ENCODE data around the gene PRSS50.
A peak's percentile ranks its signal among the peaks of the same experiment; 100 is the strongest.

Gene PRSS50

DNA sequence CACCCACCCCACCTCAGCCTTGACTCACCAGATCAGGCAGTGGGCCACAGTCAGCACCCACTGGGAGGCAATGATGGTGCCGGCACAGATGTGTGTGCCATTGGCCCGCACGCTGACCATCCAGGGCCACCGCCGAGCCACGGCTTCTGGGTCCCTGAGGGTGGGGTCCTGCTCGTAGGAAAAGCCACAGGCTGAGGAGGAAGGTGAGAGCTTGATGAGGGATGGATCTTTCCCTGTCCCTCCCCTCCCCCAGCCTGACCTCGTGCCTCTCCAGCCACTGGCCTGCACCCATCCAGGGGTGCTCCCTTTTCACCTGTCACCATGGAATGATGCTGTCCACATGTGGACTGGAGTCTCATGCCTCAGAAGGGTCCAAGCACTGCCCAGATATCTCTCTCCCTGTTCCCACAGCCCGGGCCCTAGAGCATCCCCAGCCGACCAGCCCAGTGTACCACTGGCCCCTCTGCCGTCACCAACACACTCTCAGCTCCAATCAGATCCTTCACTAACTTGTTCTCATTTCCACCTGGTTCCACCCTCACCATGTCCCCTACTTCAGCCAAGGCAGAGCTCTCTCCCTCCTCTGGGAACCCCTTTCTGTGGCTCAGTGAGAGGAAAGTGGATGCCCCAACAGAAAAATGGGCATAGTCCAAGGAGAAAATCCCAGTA is 2.0 kb downstream of the PRSS50 start:
- H3K4me3 Mint-ChIP-seq = no peak overlapping the region
- peaks cover 22% of the 10 kb centered on the region for H3K27me3 Mint-ChIP-seq
- H3K27ac Mint-ChIP-seq = no peak overlapping the region
- peaks cover 9% of the 10 kb centered on the region for H3K4me1 Mint-ChIP-seq (ENCODE audit: low read depth)
- DNase-seq = no peak
- no peaks in the 10 kb centered on the region for H3K9me3 Mint-ChIP-seq
- H3K36me3 Mint-ChIP-seq (ENCODE audit: low read depth) = no peaks in the 10 kb centered on the region

DNA sequence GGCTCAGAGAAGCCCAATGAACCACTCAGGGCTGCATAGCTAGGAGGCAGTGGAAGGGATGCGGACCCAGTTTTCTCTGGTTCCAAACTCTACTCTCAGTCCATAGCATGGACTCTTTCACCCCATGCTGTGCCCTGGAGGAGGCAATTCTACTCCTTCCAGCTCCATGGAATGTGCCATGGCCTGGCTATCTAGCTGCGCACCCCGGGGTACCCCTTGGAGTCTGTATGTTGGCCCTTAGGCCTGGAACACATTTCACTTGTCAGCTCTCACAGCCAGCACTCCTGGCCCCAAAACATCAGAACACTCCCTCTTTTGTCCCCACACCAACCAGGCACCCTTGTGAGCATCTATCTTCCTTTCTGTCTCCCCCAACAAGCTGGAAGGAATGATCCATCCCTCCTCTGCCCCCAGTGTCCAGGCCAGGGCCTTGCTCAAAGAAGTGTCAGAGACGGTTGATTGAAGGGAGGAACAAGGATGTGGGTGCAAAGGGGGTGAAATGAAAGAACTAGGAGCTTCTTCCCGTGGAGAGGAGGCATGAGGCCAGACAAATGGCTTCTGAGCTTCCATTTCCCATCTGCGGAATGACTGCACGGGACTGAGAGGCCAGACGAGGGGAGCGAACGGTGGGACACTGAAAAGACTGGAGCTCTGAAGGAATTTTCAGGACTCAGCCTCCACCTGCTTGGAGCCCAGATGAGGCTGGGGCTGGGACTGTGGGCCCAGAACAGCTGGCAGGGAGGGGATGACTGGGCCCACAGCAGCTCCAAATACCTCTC is 2.8 kb downstream of the PRSS50 start:
- peaks cover 9% of the 10 kb centered on the region for H3K4me1 Mint-ChIP-seq (ENCODE audit: low read depth)
- H3K27me3 Mint-ChIP-seq = peaks cover 19% of the 10 kb centered on the region
- H3K4me3 Mint-ChIP-seq = no peak overlapping the region
- H3K9me3 Mint-ChIP-seq = no peaks in the 10 kb centered on the region
- DNase-seq = no peak
- no peaks in the 10 kb centered on the region for H3K36me3 Mint-ChIP-seq (ENCODE audit: low read depth)
- no peak overlapping the region for H3K27ac Mint-ChIP-seq

DNA sequence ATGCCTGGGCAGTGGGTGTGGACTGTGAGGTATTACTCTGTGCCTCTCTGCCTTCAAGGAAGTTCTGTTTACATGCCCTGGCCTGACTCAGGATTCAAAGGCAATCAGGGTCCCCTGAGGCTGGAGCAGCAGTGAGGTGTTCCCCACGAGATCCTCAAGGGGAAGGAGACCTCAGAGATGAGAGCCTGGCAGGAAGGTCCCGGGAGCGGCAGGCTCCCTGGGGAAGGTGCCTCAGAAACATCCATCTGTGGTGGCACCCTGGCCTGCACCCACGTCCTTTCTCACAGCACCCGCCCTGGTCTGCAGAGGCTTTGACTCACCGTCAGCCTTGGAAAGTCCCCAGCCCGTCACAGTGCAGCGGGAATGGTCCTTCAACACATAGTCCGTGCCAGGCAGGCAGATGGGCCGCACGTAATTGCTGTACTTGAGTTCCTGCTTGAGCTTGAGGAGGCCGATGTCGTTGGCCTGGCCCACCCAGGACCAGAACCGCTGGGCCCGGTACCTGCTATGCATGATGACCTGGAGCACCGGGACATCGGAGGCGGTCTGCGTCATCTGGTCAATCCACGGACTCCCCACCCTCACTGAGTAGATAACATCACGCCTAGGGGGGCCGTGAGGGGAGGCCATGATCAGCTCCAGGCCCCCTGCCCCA is 3.6 kb downstream of the PRSS50 start:
- H3K27ac Mint-ChIP-seq = peak overlapping the region; percentile 44
- H3K27me3 Mint-ChIP-seq = peaks cover 14% of the 10 kb centered on the region
- H3K36me3 Mint-ChIP-seq (ENCODE audit: low read depth) = no peaks in the 10 kb centered on the region
- H3K4me1 Mint-ChIP-seq (ENCODE audit: low read depth) = peaks cover 9% of the 10 kb centered on the region
- peak; percentile 64 for DNase-seq
- no peaks in the 10 kb centered on the region for H3K9me3 Mint-ChIP-seq
- H3K4me3 Mint-ChIP-seq = no peak overlapping the region

DNA sequence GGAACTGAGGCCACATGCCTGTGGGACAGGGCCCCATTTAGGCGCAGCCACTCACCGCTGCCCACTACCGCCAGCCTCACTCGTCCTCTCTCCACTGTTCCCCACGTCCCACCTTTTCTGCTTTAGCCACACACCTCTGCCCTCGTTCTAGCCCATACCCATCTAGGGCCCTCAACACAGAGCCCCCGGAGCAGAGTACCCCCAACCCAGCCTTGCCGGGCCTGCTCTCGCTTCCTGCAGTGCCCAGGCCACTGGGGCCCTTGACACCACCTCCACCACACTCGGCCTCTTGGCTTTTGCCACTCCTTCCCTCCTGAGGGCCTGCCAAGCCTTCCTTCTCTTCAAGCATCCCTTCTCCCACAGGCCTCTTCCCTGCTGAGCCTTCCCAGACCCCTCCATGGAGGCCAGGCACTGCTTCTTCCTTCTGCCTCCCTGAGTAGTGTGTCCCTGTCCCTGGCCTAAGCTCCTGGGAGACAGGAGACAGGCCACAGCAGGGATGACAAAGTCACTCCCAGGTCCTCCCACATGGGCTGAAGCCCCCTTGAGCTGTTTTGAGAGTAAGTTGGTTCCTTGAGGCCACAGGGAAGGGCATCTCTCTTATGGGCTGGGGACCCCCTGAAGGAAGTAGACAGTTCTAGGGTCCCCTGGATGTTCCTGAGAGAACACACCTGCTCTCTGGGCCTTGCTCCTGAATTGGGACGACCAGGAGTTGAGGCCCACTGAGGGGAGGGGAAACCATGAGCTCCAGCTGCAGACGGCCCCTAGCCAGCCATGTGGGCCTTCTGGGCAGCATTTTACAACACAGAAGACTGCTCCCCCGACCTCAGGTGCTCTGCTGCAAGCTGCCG is 4.4 kb downstream of the PRSS50 start:
- no peak overlapping the region for H3K27ac Mint-ChIP-seq
- no peaks in the 10 kb centered on the region for H3K9me3 Mint-ChIP-seq

DNA sequence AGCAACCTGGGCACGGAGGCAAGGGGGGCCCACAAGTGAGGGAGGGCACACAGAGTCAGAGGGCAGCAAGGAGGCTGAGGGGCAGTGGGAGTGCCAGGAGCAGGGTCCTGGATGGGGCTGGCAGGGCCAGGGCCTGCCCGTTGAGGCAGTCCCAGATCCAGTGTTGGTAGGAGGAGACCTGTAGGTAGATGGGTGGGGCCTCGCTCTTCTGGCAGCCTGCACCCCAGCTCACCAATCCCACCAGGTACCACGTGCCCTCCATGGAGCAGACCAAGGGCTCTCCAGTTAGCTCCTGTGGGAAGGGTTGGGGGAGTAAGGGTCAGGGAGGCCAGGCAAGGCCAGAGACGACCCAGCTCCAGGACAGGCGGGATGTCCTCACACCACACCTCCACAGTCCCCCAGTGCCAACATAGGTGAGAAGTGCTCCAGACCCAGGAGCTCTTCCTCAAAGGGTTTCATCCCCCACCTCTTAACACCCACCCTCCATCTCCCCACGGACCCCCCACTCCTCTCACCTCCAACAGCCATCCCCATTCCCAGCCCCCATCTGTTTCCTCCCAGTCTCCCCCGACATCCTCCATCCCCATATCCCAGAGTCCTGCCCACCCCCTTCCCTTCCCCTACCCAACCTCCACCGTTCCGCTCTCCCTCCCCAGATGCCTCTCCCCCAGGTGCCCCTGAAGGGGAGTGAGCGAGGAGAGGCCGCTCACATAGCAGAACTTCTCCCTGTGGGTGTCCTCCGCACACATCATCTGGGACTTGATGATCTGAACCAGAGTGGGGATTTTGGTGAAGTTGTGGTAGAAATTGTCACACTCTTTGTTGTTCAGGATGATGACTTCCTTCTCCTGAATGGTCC is 5.2 kb downstream of the PRSS50 start:
- peak; percentile 19 for DNase-seq
- no peaks in the 10 kb centered on the region for H3K36me3 Mint-ChIP-seq (ENCODE audit: low read depth)
- H3K27ac Mint-ChIP-seq = no peak overlapping the region

More for the DNA sequence above, 4.4 kb downstream of the PRSS50 start:
- peaks cover 9% of the 10 kb centered on the region for H3K4me1 Mint-ChIP-seq (ENCODE audit: low read depth)
- H3K4me3 Mint-ChIP-seq = no peak overlapping the region
- no peaks in the 10 kb centered on the region for H3K36me3 Mint-ChIP-seq (ENCODE audit: low read depth)
- H3K27me3 Mint-ChIP-seq = peaks cover 7% of the 10 kb centered on the region
- peak; percentile 27 for DNase-seq

DNA sequence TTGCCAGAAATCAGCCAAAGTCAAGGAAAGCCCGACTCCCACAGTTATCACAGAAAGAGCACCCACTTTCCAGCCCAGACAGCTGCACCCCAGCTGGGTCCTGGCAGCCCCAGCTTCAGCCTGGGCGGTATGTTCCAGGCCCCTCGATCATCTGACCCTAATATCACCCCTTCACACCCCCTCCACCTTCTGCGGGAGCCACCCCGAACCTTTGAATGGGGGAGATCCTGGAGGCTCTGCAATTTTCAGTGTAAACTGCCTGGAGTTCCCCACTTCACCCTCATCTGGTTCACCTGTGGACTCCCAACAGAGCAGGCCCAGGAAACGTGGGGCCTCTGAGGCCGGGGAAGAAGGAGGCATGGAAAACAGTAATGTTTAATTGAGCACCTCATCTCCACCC is 5.9 kb downstream of the PRSS50 start:
- peak; percentile 24 for DNase-seq
- Mint-ChIP-seq H3K36me3 (ENCODE audit: low read depth) (no peaks in the 10 kb centered on the region), H3K27ac (no peak overlapping the region), H3K27me3 (peaks cover 2% of the 10 kb centered on the region), H3K4me3 (no peak overlapping the region), H3K4me1 (ENCODE audit: low read depth) (peaks cover 6% of the 10 kb centered on the region), H3K9me3 (no peaks in the 10 kb centered on the region)

More for the DNA sequence above, 5.2 kb downstream of the PRSS50 start:
- Mint-ChIP-seq H3K27me3 (peaks cover 2% of the 10 kb centered on the region), H3K4me1 (ENCODE audit: low read depth) (peaks cover 6% of the 10 kb centered on the region), H3K9me3 (no peaks in the 10 kb centered on the region), H3K4me3 (no peak overlapping the region)

DNA sequence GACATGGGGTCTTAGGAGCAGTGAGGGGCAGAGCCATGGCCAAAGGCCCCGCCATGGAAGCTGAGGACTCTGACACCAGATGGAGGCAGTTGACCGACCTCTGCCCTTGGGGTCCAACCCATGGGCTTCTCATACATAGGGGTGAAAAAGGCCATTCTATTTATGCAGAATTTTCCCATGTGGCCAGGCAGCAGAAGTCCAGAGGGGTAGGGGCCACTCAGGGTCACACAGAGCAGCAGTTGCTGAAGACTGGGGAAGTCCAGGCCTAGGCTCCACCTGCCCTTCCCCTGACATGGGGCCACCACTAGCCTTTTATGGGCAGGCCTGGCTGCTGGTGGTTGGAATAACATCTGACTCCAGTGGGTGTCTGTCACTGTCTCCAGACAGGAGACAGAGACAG is 6.4 kb downstream of the PRSS50 start:
- H3K9me3 Mint-ChIP-seq = no peaks in the 10 kb centered on the region
- peaks cover 2% of the 10 kb centered on the region for H3K27me3 Mint-ChIP-seq
- H3K27ac Mint-ChIP-seq = no peak overlapping the region

DNA sequence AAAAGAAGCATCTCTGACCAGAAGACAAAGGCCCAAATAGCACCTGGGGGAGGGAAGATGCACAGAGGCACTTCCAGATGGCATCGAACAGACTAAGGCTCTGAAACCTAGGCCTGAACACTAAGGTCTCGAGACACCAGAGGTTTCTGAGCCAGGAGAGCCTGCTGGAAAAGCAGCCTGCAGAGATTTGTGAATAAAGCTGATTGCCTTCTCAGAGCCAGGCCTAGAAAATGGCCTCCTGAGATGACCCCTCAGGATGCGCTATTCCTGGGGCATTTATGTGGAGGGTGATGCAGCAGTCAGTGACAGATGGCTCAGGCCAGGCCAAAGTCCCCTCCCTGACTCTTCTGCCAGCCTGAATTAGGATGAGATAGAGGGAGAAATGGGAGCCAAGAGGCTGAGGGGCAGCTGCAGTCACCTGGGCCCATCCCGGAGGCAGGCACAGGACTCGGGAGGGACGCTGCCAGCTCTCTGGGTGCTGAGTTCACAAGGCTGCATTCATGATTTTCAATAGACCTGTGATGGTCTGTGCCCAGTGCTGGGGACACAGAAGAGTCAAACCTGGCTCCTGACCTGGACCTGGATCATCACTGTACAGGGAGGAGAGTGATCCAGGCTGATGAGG is 6.9 kb downstream of the PRSS50 start:
- Mint-ChIP-seq H3K4me1 (ENCODE audit: low read depth) (peaks cover 6% of the 10 kb centered on the region), H3K36me3 (ENCODE audit: low read depth) (no peaks in the 10 kb centered on the region), H3K9me3 (no peaks in the 10 kb centered on the region), H3K27ac (no peak overlapping the region), H3K27me3 (peaks cover 2% of the 10 kb centered on the region), H3K4me3 (no peak overlapping the region)
- peak; percentile 22 for DNase-seq

More for the DNA sequence above, 6.4 kb downstream of the PRSS50 start:
- Mint-ChIP-seq H3K4me1 (ENCODE audit: low read depth) (peaks cover 6% of the 10 kb centered on the region), H3K36me3 (ENCODE audit: low read depth) (no peaks in the 10 kb centered on the region), H3K4me3 (no peak overlapping the region)
- DNase-seq = no peak

DNA sequence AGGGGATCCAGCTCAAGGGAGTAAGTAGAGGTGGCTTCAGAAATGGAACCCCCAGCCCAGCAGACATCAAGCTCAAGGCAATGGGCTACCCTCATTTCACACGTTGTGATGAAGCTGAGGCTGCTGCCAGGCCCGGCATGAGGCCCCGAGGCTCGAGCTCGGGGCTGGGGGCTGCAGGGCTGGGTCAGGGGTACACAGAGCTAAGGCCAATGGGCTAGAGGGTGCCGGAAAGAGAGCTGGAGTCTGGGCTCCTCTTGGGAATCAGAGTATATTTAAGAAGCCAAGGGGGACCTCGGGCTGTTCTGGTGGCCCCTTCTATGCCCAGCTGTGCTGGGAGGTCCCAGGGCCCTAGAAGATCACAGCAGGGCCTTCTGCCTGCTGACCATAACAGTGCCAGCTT is 7.4 kb downstream of the PRSS50 start:
- no peaks in the 10 kb centered on the region for H3K9me3 Mint-ChIP-seq
- no peak overlapping the region for H3K27ac Mint-ChIP-seq
- no peaks in the 10 kb centered on the region for H3K36me3 Mint-ChIP-seq (ENCODE audit: low read depth)
- H3K27me3 Mint-ChIP-seq = no peaks in the 10 kb centered on the region
- DNase-seq = peak; percentile 20
- H3K4me3 Mint-ChIP-seq = no peak overlapping the region
- peaks cover 6% of the 10 kb centered on the region for H3K4me1 Mint-ChIP-seq (ENCODE audit: low read depth)

DNA sequence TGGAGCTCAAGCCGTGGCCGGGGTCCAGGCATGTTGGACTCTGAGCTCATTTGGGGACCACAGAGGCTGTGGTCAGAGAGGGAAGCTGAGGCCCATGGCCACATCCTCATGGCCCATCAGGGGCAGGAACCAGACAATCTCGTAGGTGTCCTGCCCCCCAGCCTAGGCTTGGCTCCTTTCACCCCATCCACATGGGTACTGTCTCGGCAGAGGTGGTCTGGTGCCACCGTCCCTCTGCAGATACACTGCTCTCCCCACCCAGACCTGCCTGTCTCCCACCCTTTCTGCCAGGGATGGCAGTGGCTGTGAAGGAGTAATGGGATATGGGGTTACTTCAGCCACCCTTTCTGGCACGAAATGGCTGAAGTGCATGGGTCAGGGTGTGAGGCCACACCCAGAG is 7.9 kb downstream of the PRSS50 start:
- H3K4me3 Mint-ChIP-seq = no peak overlapping the region
- no peaks in the 10 kb centered on the region for H3K9me3 Mint-ChIP-seq
- no peaks in the 10 kb centered on the region for H3K27me3 Mint-ChIP-seq
- H3K4me1 Mint-ChIP-seq (ENCODE audit: low read depth) = peaks cover 6% of the 10 kb centered on the region
- no peak for DNase-seq
- H3K36me3 Mint-ChIP-seq (ENCODE audit: low read depth) = no peaks in the 10 kb centered on the region
- no peak overlapping the region for H3K27ac Mint-ChIP-seq

DNA sequence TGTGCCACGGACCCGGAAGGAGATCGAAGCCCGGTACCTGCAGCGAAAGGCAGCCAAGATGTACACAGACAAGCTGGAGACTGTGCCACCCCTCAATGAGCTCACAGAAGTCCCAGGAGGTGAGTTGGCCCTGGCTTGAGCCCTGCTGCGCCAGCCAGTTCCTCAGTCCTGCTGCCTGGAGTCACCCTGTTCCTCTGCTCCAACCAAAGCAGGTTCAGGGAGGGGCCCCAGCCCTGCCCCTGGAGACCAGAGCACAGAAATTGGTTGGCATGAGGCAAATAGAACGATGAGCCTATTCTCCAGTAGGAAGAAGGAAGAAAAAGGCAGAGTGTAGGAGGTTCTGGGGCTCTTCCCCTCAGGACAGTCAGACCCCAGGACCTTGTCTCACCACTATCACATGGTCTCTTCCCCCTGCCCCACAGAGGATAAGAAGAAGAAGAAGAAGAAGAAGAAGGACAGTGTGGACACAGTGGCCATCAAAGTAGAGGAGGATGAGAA is 8.5 kb downstream of the PRSS50 start:
- no peak overlapping the region for H3K27ac Mint-ChIP-seq
- peaks cover 3% of the 10 kb centered on the region for H3K4me1 Mint-ChIP-seq (ENCODE audit: low read depth)
- H3K27me3 Mint-ChIP-seq = no peaks in the 10 kb centered on the region
- H3K4me3 Mint-ChIP-seq = no peak overlapping the region
- peak; percentile 17 for DNase-seq
- no peaks in the 10 kb centered on the region for H3K9me3 Mint-ChIP-seq
- H3K36me3 Mint-ChIP-seq (ENCODE audit: low read depth) = no peaks in the 10 kb centered on the region

DNA sequence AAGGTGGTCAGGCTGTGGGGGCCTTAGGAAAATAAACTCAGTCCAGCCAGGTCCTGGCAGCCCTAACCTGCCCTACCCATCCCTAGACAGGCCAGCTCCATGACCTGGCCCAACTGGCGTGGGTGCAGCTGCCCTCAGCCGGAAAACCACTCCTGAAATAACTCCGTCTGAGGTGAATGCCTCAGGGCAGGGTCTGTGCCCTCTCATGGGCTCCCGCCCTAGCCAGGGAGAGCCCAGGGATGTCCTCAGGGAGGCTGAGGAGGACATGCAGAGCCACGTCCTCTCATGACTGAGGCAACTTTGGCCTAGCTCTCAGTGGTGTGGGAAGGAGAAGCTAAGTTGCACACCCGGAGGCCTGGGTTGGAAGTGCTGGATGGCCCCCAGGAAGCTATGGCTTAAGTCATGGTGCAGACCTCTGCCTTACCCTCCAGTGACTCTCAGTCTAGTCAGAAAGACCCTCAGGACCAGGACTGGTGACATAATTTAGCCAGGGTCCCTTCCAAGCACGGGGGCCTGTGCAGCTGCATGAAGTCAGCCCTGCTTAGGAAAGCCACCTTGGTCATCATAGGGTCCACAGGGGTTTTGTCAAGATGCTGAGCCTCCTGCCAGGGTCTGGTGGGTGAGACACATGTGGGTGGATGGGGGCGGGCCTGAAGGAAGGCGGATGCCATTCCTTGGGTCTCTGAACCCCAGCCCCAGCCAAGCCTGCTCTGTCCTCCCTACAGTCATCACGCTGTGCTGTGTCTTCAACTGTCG is 9.1 kb downstream of the PRSS50 start:
- no peaks in the 10 kb centered on the region for H3K4me1 Mint-ChIP-seq (ENCODE audit: low read depth)
- H3K27ac Mint-ChIP-seq = no peak overlapping the region
- no peaks in the 10 kb centered on the region for H3K9me3 Mint-ChIP-seq
- H3K27me3 Mint-ChIP-seq = no peaks in the 10 kb centered on the region
- peak; percentile 19 for DNase-seq
- no peak overlapping the region for H3K4me3 Mint-ChIP-seq
- H3K36me3 Mint-ChIP-seq (ENCODE audit: low read depth) = no peaks in the 10 kb centered on the region

Data from activated T-cell treated with anti-CD3 and anti-CD28 coated beads, Interleukin-2, amount 50 U/mL, for 24 hours (primary cell).